IPS-18c (cell line): ENCODE data around the gene ECHDC1.
"Not testable (repeated sequence)": the region's sequence is repeated elsewhere in the genome, so short reads cannot be mapped to it uniquely, and the experiment has no call there.

Source experiments
- H3K4me3 ChIP-seq: 2 replicates; pipeline ENCODE4 v1.7.0; 2013; ENCODE audit warnings: low read depth, mild to moderate bottlenecking, low read length, moderate library complexity; ENCODE audit not compliant: insufficient read depth
- H3K9me3 ChIP-seq: one replicate; pipeline ENCODE4 v1.6.1; 2013; ENCODE audit warnings: mild to moderate bottlenecking, low read length, moderate library complexity; ENCODE audit not compliant: control insufficient read depth, insufficient read depth

The ECHDC1 gene

GRCh38 chr6:127347178-127347577, 3.8 kb upstream of the ECHDC1 start:
- peaks cover 2% of the 10 kb centered on the region for H3K9me3 ChIP-seq
- H3K4me3 ChIP-seq, result no peak overlapping the region

- Histone ChIP-seq H3K4me3 (no peak overlapping the region), H3K9me3 (peaks cover 2% of the 10 kb centered on the region)
Observed at GRCh38 chr6:127345521-127345920, 2.1 kb upstream of the ECHDC1 start.

DNA sequence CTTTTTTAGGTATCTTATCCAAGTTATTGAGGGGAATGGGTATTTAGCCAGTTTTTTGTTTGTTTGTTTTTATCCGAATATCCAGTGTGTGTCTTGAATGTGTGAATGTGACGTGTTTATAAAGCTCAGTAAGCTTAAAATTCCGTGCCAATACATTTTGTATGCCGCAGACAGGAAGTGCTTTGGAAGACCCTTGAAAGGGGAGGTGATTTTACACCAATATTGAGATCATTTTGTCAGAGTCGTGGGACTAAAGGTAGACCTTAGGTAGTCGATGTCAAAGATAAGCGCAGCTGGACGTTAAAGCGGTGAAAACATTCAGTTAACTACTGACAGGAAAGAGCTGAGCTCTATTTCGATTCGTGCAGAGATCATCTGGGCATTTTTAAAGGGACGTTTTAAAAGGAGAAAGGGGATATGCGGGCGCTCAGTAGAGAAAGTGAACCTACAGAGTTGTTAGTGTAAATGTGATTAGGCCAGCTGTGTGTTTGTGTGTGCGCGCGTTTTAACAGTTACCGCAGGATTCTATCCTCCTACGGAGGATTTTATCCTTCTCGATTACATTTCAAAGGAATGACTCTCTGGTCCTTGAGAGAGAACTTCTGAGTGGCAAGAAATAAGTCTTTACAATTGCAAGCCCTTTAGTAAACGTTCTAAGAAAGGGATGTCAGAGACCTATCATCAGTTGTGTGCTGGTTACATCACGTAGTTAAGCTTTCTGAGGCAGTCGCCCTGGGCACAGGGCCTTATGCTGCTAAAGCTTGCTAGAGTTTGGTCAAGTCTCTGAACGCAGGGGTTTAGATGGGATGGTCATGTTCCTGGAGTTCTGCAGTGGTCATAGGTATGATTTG, 625 bp upstream of the ECHDC1 start:
- Histone ChIP-seq H3K9me3 (no peaks in the 10 kb centered on the region), H3K4me3 (peak overlapping the region; percentile 88)

DNA sequence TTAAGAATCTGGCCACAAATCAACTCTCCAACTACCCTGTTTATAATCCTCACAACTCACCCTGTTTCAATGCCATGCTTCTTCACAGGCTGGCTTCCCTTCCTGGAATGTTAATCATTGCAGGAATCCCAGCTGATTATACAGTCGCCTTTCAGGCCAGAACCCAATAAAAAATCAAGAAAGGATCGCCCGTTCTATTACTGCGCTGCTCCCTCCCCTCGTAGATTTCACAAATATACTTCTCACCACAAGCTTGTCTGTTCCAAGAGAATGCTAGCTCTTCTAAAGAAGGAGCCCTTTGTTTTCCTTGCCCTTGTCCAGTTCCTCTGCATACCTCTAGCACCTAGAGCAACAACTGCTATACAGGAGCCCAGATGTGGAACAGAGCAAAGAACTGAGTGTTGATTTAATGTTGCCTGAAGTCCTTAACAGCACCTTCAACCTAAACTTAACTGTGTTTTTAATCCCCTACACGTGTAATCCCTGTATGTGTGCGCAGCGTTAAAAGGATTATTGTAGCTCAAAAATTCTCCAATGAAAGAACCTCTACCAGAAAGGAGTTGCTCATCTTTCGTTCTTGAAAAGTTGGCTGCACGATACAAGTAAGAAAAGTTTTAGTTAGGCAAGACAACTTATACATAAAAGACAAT, 988 bp downstream of the ECHDC1 start:
- H3K4me3 ChIP-seq, result peak overlapping the region; percentile 88
- no peaks in the 10 kb centered on the region for H3K9me3 ChIP-seq

DNA sequence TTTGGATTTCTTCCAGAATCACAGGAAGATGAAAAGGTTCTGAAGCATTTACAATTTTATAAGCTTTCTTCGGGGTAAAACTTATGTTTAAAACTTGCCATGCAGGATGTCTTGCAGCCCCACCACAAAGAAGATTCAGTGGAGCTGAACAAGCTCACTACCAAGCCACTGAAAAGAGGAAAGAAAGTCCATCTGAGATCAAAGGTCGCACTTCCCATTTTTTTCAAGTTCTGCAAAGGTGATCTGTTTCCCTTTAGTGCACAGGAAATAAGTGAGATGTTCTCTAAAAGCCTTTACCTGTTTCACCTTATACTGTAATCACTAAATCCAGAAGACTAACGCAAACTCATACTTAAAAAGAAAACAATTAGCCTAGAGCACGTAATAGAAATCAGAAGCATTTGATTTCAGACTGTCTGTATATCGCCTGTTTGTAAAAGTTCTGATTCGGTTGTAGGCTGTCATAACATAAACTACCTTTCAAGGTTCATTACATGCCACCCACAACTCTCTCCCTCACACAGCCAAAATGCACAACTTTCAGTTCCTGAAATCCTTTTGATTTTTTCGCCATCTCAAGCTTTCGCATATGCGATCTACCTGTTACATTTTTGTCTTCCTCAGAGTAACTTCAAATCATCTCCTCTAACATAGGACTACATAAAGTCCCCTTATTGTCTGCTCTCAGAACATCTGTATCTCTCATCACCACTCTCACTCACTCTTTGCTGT, 1.8 kb downstream of the ECHDC1 start:
- H3K9me3 ChIP-seq, result no peaks in the 10 kb centered on the region

DNA sequence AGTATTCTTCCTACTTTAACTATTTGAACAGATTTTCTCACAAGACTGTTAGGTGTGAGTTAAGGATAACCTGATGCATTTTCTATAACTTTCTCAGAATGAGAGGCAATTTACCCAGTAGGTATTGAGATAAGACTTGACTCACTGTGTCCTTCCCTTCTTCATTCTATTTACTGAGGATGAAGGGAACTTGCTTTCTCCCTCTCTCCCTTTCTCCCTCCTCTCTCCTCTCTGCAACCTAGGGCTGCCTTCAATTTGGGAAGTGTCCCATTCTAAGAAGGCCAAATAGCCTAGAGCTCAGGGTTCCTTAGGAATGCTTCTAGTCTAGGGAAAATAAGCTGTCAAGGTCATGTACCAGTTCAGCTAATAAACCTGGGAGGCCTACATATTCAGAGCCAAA, 3.2 kb downstream of the ECHDC1 start:
- H3K4me3 ChIP-seq, result no peak overlapping the region
- H3K9me3 ChIP-seq, result no peaks in the 10 kb centered on the region

More for the DNA sequence above, 1.8 kb downstream of the ECHDC1 start:
- no peak overlapping the region for H3K4me3 ChIP-seq

- Histone ChIP-seq H3K4me3 (no peak overlapping the region), H3K9me3 (no peaks in the 10 kb centered on the region)
Observed at GRCh38 chr6:127338936-127339335, 4.5 kb downstream of the ECHDC1 start.

- Histone ChIP-seq H3K9me3 (no peaks in the 10 kb centered on the region), H3K4me3 (no peak overlapping the region)
Observed at GRCh38 chr6:127332383-127332961, 10.9 kb downstream of the ECHDC1 start.

DNA sequence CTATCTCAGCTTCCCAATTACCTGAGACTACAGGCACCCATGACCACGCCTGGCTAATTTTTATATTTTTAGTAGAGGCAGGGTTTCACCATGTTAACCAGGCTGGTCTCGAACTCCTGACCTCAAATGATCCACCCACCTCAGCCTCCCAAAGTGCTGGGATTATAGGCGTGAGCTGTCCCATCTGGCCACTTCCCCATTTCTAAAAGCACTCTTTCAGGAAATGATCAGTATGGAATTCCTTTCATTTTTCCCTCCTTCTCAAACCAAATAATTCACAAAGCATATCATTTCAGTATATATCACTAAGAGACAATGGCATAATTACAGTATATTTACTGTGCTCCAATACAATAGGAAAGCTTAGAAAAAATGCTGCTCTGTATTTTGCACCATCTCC, 12.2 kb downstream of the ECHDC1 start:
- not testable (repeated sequence) for H3K4me3 ChIP-seq, H3K9me3 ChIP-seq

- Histone ChIP-seq H3K9me3 (no peaks in the 10 kb centered on the region), H3K4me3 (no peak overlapping the region)
Observed at GRCh38 chr6:127328043-127328609, 15.3 kb downstream of the ECHDC1 start.

DNA sequence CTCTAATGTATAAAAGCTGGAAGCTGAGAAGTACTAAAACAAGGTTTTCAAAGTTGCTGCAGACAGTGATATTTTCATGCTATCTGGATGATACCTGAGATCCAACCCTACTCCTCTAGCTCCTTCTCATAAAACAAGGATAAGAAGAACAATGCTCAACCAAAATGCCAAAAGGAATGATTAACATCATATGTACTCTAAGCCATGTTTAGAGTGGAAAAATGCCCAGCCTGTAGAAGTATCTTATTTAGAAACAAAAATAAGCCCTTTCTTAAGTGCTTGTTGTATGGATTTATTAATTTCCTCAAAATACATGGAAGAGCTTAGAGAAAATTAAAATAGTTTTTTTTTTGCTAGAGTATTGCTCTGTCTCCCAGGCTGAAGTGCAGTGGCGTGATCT, 23.7 kb downstream of the ECHDC1 start:
- no peaks in the 10 kb centered on the region for H3K9me3 ChIP-seq

GRCh38 chr6:127317388-127318128, 25.9 kb downstream of the ECHDC1 start:
- H3K9me3 ChIP-seq, result no peaks in the 10 kb centered on the region
- no peak overlapping the region for H3K4me3 ChIP-seq

More for the DNA sequence above, 23.7 kb downstream of the ECHDC1 start:
- no peak overlapping the region for H3K4me3 ChIP-seq

- Histone ChIP-seq H3K9me3 (no peaks in the 10 kb centered on the region), H3K4me3 (no peak overlapping the region)
Observed at GRCh38 chr6:127305741-127306140, 37.7 kb downstream of the ECHDC1 start.

GRCh38 chr6:127303917-127304316, 39.5 kb downstream of the ECHDC1 start:
- Histone ChIP-seq H3K9me3 (no peaks in the 10 kb centered on the region), H3K4me3 (no peak overlapping the region)

DNA sequence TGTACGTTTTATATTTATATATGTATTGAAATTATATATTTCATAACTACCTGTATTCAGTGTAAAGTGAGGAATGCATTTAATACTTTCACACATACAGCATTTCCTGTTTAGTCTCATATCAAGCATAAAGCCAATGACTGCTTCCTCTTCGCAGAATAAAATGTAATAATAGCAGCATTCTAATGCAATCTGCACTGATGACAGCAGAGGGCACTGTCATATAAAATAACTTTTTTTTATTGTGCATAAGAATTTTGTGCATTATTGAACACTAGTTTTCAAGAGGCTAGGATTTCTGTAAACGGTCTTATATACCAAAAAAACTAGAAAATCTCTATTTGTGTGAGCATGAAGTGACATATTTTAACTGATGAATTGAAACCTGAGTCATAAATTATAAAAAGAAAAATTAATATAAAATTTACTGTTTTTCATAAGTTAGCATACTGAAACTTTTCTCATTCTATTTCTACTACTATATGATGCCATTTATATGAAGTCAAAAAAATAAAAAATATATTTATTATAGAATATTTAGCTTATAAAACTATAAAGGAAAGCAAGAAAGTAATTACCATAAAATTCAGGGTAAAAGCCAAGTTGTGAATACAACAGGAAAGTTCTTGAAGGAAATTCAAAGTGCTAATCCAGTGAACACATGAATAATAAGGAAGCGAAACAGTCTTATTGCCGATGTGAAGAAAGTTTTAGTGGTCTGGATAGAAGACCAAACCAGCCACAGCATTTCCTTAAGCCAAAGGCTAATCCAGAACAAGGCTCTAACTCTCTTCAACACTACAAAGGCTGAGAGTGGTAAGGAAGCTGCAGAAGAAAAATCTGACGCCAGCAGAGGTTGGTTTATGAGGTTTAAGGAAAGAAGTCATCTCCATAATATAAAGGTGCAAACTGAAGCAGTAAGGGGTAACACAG, 40.4 kb downstream of the ECHDC1 start:
- Histone ChIP-seq H3K4me3 (no peak overlapping the region), H3K9me3 (no peaks in the 10 kb centered on the region)

DNA sequence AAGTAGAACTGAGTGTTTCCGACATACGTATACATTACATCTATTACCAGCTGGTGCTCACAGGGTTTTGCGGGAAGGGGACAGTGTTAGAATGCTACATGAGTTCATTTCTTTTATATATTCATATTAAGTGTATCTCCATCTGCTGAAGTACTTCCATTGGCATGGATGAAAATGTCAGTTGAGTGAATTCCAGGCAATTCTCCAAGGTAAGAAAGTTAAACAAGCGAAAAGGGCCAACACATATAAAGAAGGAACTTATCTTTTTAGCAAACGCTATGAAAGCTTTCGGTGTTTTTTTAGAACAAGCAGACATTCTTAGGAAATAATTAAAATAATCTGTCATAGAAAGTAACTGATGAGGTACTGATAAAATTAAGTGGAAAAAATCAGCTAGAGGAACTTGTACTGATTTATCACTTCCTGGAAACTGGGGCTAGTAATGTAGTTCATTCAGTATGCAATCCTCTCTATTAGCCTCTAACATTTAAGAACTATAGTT, 42.2 kb downstream of the ECHDC1 start:
- H3K9me3 ChIP-seq, result no peaks in the 10 kb centered on the region
- no peak overlapping the region for H3K4me3 ChIP-seq
